IPS DF 19.7 (cell line): ENCODE measurements around the gene OGFR.

ENCODE experiments used
- DNase-seq: peaks from one replicate; pipeline ENCODE4 v3.0.0-alpha.2; 2013; ENCODE audit warnings: low read depth, low spot score

OGFR gene

GRCh38 chr20:62814709-62815065 is 10.1 kb downstream of the OGFR start:
- no peak for DNase-seq

DNA sequence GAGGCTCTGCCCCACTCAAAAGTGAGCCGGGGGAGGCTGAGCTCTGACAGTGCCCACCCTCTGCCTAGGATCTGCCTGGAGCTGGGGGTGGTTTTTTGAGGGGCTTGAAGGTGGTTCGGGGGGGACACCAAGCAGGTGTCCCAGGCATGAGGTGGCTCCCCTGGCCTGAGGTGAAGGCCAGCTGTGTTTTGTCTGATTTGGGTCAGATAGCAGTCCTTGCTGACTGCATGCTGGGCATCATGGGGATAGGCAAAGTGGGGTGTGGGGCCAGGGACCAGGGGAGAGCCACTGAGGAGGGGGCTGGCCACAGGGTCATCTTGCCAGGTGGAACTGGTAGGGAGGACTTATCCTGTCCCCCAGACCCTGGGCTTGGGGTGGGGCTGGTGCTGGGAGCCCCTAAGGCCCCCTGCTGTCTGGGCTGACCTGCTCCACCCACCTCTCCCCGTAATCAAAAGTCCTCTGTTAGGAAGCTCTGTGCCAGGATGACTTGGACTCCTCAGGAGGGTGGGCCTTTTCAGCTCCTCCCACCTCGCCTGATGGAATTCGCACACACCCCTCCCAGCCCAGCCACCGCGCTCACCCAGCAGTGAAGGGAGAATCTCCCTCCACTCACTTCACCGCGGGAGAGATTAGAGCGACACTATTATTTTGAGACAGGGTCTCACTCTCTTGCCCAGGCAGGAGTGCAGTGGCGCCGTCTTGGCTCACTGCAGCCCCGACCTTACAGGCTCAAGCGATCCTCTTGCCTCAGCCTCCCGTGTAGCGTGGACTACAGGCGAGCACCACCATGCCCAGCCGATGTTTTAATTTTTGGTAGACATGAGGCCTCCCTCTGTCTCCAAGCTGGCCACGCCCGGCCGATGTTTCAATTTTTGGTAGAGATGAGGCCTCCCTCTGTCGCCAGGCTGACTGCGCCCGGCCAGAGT is 10.7 kb downstream of the OGFR start:
- no peak for DNase-seq

- DNase-seq: no peak
These were observed 11.6 kb downstream of the OGFR start for GRCh38 chr20:62816031-62816883.

- DNase-seq: no peak
These were observed 12.5 kb downstream of the OGFR start, which contains the start of gene COL9A3 for GRCh38 chr20:62816884-62817873. Gene COL9A3, plus strand, starts transcription at chr20:62817050. Its CDS starts 15 bp downstream, at chr20:62817065.

GRCh38 chr20:62817975-62818591 is 13.4 kb downstream of the OGFR start:
- no peak for DNase-seq

GRCh38 chr20:62818592-62819493 is 14.2 kb downstream of the OGFR start:
- DNase-seq: no peak

- DNase-seq: no peak
These were observed 15.0 kb downstream of the OGFR start for GRCh38 chr20:62819494-62820174.

DNA sequence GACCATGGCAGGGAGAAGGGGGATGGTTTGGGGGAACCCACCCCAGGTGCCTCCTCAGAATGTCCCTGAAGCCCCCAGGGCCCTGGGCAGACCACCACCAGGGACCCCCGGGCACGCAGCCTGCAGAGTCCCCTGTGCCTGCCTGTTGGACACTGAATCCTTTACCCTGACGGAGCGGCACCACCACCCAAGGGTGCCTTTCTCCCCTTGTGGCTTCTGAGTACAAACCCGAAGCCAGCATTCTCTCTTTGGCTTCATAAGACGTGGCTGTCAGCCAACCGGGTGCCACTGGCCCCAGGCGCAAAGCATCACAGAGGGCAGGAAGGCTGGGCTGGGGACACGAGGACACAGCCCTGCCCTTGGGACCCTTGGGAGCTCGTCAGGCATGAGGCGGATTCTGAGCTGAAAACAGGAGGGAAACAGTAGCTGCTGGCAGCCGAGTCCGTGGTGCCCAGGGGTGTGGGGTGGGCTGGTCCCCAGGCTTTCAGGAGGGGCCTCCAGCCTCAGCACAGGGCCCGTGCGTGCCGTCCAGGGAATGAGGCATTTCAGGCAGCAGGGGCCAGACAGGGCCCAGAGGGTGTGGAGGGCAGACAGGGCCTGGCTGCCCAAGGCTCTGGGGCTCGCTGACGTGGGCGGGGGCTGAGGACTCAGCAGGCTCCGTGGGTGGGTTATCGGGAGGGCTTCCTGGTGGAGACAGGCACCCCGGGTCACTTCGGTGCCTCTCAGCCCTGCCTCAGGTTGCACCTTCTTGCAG is 15.8 kb downstream of the OGFR start:
- no peak for DNase-seq

- no peak for DNase-seq
These were observed 16.5 kb downstream of the OGFR start for GRCh38 chr20:62820962-62821725.

GRCh38 chr20:62821726-62822210 is 17.1 kb downstream of the OGFR start:
- no peak for DNase-seq

GRCh38 chr20:62822239-62822787 is 17.7 kb downstream of the OGFR start:
- no peak for DNase-seq

DNA sequence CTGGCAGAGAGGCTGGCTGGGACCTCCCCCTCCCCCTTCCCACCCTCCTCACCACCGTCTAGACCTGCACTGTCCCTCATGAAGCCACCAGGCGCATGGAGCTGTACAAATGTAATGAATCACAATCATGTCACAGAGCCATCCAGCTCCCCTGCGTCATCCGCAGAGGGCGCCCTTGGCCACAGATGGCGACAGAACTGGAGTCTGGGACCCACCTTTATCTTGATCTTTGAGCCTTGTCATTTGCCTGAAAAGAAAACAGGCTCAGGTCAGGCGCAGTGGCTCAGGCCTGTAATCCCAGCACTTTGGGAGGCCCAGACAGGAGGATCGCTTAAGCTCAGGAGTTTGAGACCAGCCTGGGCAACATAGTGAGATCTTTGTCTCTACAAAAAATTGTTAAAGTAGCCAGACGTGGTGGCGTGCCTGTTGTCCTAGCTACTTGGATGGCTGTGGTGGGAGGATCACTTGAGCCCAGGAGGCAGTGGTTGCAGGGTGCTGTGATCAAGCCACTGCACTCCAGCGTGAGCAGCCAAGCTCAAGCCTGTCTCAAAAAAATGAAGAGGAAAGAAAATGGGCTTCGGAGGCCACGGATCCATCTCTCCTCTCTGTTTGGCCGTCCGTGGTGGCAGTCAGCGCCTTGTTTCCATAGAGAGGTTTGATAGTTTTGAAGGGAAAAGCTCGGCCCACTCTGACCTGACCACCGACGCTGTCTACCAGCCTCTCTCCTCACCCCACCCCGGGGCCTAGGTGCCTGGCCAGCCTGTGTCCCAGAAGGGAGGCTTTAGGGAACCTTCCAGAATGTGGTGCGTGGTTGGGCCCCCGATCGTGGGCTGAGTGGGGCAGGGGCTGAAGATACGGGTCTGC is 18.4 kb downstream of the OGFR start:
- DNase-seq: no peak

GRCh38 chr20:62823688-62824475 is 19.2 kb downstream of the OGFR start:
- DNase-seq: no peak

- DNase-seq: no peak
These were observed 20.1 kb downstream of the OGFR start for GRCh38 chr20:62824476-62825332.
